Measurements from ENCODE around the gene ARMC6. TPM values are rescaled to one million over a fixed set of nuclear protein-coding genes. Genes with fewer than 3 reads are reported as not detected.

The ARMC6 gene
- total RNA-seq, 3 donors from 2014 or later, result 20.3 to 29.5 (median 27.7) TPM

GRCh38 chr19:19107654-19108053, 74.3 kb downstream of the ARMC6 start:
- DNase-seq (ENCODE audit: low spot score in 2 of 2), result no peak
- no peaks in the 10 kb centered on the region for H3K27me3 ChIP-seq
- H3K4me1 ChIP-seq, result no peaks in the 10 kb centered on the region
- H3K9me3 ChIP-seq, result no peaks in the 10 kb centered on the region
- no peaks in the 10 kb centered on the region for H3K36me3 ChIP-seq
- no peak for TF ChIP-seq CTCF (IDR thresholded peaks at IDR 0.05)
- no peak for TF ChIP-seq POLR2AphosphoS5 (IDR thresholded peaks at IDR 0.05)
- no peak for TF ChIP-seq POLR2A (IDR thresholded peaks at IDR 0.05)
- H3K27ac ChIP-seq, result no peak overlapping the region
- intact Hi-C loops (cut with DNase I; ENCODE audit: low total_unique reads), result no loop called here
- H3K4me3 ChIP-seq, result no peak overlapping the region

Other genes with a start within 250 kb of the ARMC6 start
- gene COMP, start 242.3 kb upstream of the ARMC6 start, total RNA-seq, result 1 to 10 TPM; 1.0 to 4.9 (median 2.2) TPM
- 10 to 100 TPM; 59.8 to 83.6 (median 75.2) TPM for gene UPF1, start 201.6 kb upstream of the ARMC6 start, total RNA-seq
- gene CERS1, start 137.4 kb upstream of the ARMC6 start, total RNA-seq, result under 1 TPM in 2 of 3 donors, not detected in 1; 0.29 to 0.66 TPM
- 100 to 1,000 TPM; 144 to 204 (median 190) TPM for gene COPE, start 114.2 kb upstream of the ARMC6 start, total RNA-seq
- gene DDX49, start 113.9 kb upstream of the ARMC6 start, total RNA-seq, result 10 to 100 TPM; 34.1 to 44.9 (median 40.2) TPM
- 10 to 100 TPM; 34.2 to 62.6 (median 56.6) TPM for gene HOMER3, start 92.4 kb upstream of the ARMC6 start, total RNA-seq
- gene SUGP2, start 86 bp upstream of the ARMC6 start, total RNA-seq, result 10 to 100 TPM; 27.8 to 58.1 (median 56.0) TPM
- 10 to 100 TPM in 1 of 3 donors, 1 to 10 TPM in 2; 6.4 to 12.8 (median 9.8) TPM for gene SLC25A42, start 30.4 kb downstream of the ARMC6 start, total RNA-seq
- gene TMEM161A, start 104.9 kb downstream of the ARMC6 start, total RNA-seq, result 10 to 100 TPM; 13.8 to 20.3 (median 18.0) TPM
- gene MEF2B, start 136.7 kb downstream of the ARMC6 start, total RNA-seq, result under 1 TPM in 2 of 3 donors, not detected in 1; 0.59 to 0.64 TPM
- 10 to 100 TPM; 15.2 to 18.0 (median 16.7) TPM for gene BORCS8, start 158.5 kb downstream of the ARMC6 start, total RNA-seq
- gene RFXANK, start 158.7 kb downstream of the ARMC6 start, total RNA-seq, result 10 to 100 TPM; 43.9 to 51.1 (median 47.7) TPM
- gene NR2C2AP, start 169.8 kb downstream of the ARMC6 start, total RNA-seq, result 10 to 100 TPM; 19.8 to 24.1 (median 21.6) TPM
- not detected for gene NCAN, start 178.4 kb downstream of the ARMC6 start, total RNA-seq
- under 1 TPM; 0.32 to 0.98 (median 0.88) TPM for gene TM6SF2, start 239.7 kb downstream of the ARMC6 start, total RNA-seq